BE2C (cell line): Measurements from ENCODE around the gene GFOD1.
"Not testable (repeated sequence)": the region's sequence is repeated elsewhere in the genome, so short reads cannot be mapped to it uniquely, and the experiment has no call there.

Source experiments
- DNase-seq: peaks from one replicate; pipeline ENCODE4 v3.0.0-alpha.2; 2020
- H3K27me3 ChIP-seq: fragments of 250-450 bp; sonication (Bioruptor Pico); 2 replicates; pipeline ENCODE4 v1.5.1; 2020; ENCODE audit warnings: mild to moderate bottlenecking
- H3K36me3 ChIP-seq: fragments of 250-450 bp; sonication (Bioruptor Pico); 2 replicates; pipeline ENCODE4 v1.5.1; 2020; ENCODE audit warnings: mild to moderate bottlenecking
- H3K4me1 ChIP-seq: fragments of 250-450 bp; sonication (Bioruptor Pico); 2 replicates; pipeline ENCODE4 v1.5.1; 2020
- H3K4me3 ChIP-seq: 2 replicates; pipeline ENCODE4 v1.5.1; 2011; ENCODE audit warnings: low read depth, low read length
- H3K9me3 ChIP-seq: fragments of 250-450 bp; sonication (Bioruptor Pico); 2 replicates; pipeline ENCODE4 v1.5.1; 2020
- CTCF ChIP-seq: IDR thresholded peaks from 2 replicates; pipeline ENCODE4 v1.5.1; 2012; ENCODE audit warnings: mild to moderate bottlenecking, low read depth, low read length

GFOD1 gene

DNA sequence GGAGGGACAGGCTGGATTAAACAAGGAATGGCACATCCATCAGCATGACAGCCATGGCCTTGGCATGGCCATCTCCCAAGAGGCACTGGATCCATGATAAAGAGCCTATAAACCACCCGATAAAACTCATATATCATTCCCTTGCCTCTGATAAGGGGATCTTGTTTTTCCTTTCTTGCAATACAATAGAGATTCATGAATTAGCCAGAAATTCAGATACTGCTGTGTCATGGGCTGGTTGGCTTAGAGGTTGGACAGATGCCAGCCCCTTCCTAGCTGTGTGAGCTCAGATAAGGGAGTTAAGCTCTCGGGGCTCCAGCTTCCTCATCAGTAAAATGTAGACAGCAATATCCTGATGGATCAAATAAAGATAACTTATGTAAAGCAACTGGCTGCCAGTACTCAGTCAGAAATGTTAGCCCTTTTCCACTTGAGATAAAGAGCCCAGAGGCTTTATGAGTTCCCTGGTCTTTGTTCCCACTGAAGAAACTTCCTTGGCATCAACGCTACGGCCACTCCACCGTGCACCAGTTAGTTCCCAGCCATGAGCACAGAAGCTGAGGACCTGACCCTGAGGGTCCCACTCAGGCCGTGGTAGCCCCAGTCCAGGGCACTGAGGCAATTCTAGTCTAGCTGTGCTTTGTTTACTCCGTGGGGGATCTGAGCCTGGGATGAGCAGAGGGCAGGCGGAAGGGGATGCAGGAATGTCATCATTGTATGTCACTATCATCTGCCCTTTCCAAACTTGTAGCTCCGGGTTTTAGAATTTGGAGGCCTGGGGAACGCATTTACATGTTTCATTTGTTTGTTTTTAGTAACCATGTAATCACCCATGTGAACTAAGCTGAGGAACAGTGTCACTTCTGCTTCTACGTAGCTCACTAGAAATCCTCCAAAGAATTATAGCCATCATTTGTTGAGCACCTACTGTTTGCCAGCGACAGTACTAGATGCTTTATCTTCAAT lies 91.8 kb downstream of the GFOD1 start:
- H3K4me1 ChIP-seq, result peaks cover 9% of the 10 kb centered on the region
- TF ChIP-seq CTCF, result no peak
- DNase-seq, result peak; percentile 82
- H3K27me3 ChIP-seq, result no peaks in the 10 kb centered on the region
- no peaks in the 10 kb centered on the region for H3K36me3 ChIP-seq
- H3K9me3 ChIP-seq, result no peaks in the 10 kb centered on the region
- H3K4me3 ChIP-seq, result peak overlapping the region; percentile 19

GRCh38 chr6:13392462-13392861 lies 94.9 kb downstream of the GFOD1 start:
- no peaks in the 10 kb centered on the region for H3K27me3 ChIP-seq
- H3K4me1 ChIP-seq, result peaks cover 9% of the 10 kb centered on the region
- no peak overlapping the region for H3K4me3 ChIP-seq
- DNase-seq, result no peak
- no peaks in the 10 kb centered on the region for H3K9me3 ChIP-seq
- H3K36me3 ChIP-seq, result no peaks in the 10 kb centered on the region
- no peak for TF ChIP-seq CTCF

DNA sequence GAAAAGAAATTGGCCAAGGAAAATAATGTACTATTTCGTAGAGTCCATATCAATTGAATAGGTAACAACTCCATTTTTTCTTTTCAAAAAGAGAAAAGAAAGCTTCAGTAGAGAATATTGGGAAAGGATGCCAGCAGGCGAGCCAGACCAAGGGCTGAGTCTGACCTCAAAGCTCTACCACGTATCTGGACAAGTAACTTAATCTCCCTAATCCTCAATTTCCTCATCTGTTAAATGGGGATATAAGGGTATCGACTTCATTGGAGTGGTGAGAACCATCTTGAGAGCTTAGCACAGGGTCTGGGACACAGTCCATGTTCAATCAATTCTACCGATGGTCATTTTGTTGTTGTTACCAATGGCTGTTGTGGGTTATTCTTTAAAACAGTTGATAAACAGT lies 95.9 kb downstream of the GFOD1 start:
- H3K4me3 ChIP-seq, result no peak overlapping the region
- no peaks in the 10 kb centered on the region for H3K27me3 ChIP-seq
- peaks cover 9% of the 10 kb centered on the region for H3K4me1 ChIP-seq
- DNase-seq, result no peak
- no peaks in the 10 kb centered on the region for H3K36me3 ChIP-seq
- TF ChIP-seq CTCF, result no peak
- no peaks in the 10 kb centered on the region for H3K9me3 ChIP-seq

GRCh38 chr6:13390658-13391057 lies 96.7 kb downstream of the GFOD1 start:
- no peak for TF ChIP-seq CTCF

DNA sequence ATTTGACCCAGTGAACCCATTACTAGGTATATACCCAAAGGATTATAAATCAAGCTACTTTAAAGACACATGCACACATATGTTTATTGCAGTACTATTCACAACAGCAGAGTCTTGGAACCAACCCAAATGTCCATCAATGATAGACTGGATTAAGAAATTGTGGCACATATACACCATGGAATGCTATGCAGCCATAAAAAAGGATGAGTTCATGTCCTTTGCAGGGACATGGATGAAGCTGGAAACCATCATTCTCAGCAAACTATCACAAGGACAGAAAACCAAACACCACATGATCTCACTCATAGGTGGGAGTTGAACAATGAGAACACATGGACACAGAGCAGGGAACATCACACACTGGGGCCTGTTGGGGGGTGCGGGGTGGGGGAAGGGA lies 98.2 kb downstream of the GFOD1 start:
- not testable (repeated sequence) for DNase-seq, H3K27me3 ChIP-seq, H3K4me3 ChIP-seq, H3K9me3 ChIP-seq, H3K36me3 ChIP-seq
- peaks cover 10% of the 10 kb centered on the region for H3K4me1 ChIP-seq

More at GRCh38 chr6:13390658-13391057, 96.7 kb downstream of the GFOD1 start:
- no peak for DNase-seq
- H3K9me3 ChIP-seq, result no peaks in the 10 kb centered on the region
- no peaks in the 10 kb centered on the region for H3K36me3 ChIP-seq
- H3K4me3 ChIP-seq, result no peak overlapping the region
- H3K4me1 ChIP-seq, result peaks cover 8% of the 10 kb centered on the region
- no peaks in the 10 kb centered on the region for H3K27me3 ChIP-seq

- H3K27me3 ChIP-seq, H3K9me3 ChIP-seq, DNase-seq, H3K36me3 ChIP-seq, H3K4me3 ChIP-seq: not testable (repeated sequence)
- peaks cover 11% of the 10 kb centered on the region for H3K4me1 ChIP-seq
These were observed 98.6 kb downstream of the GFOD1 start for GRCh38 chr6:13388769-13389168.

DNA sequence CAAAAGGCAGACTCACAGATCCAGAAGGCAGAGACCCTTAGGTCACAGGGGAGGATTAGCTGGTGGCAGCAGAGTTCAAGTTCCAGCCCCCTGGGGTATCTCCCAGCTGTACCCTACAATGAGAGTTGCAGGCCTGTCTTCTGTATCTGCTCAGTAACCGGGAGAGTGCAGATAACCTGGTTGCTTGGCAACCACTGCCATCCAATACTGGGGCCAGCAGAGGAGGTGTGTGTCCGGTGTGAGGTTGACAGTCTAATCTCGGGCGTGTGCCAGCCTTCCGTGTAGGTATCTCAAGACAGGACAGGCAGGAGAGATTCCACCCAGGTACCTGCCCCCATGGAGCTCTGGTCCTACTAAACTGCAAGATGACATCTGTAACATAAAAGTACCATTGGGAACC lies 102.4 kb downstream of the GFOD1 start:
- Histone ChIP-seq H3K4me1 (peaks cover 11% of the 10 kb centered on the region), H3K4me3 (peak overlapping the region; percentile 28), H3K27me3 (no peaks in the 10 kb centered on the region), H3K9me3 (no peaks in the 10 kb centered on the region), H3K36me3 (no peaks in the 10 kb centered on the region)
- peak; percentile 67 for DNase-seq
- no peak for TF ChIP-seq CTCF
